ENCODE measurements around the gene CCDC80. TPM values are rescaled to one million over a fixed set of nuclear protein-coding genes. Genes with fewer than 3 reads are reported as not detected.

CCDC80 gene
- not detected for total RNA-seq
- polyA plus RNA-seq: under 1 TPM in 3 of 4 donors, not detected in 1; 0.05 to 0.10 (median 0.07) TPM

DNA sequence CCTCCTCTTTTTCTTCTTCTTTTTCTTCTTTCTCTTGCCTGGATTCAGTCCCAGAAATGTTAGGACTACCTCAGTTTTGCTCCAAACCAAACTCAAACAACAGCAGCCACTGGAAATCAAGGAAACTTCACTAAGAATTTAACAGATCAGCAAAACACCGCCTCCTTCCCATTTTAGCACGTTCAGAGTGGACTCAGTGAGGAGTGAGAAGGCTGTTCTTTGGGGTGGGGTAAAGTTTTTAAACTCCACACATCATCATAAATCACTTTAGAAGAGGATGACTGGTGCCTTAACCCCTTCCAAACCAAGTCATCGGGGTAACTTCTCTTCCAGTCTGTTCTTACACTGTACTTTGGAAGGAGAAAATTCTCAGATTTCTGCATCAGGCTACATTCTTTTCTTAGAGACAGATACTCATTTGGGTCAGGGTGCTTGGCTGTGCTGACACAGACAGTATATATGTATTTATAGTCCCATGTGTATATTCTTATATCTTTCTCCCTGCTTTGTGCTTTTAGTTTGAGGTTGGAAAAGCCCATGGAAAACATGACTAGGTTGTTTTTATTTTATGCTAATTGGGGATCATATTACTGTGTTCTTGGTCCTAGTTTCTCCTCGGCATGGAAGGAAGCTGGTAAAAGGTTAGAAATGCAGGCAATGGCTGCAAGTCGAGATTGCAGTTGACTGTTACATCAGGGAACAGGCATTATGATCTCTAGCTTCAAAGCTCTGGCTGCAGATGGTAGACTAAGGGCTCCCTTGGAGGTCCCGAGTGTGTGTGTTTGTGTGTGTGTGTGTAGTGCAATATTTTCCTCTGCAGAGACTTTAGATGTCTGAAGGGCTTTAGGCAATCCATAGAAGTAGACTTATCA, at the start of gene CCDC80:
Gene CCDC80, minus strand, starts transcription at position 214 of the 872 bp plus-strand sequence. CDS start 1,238 bp downstream, outside the sequence.
- DNase-seq: no peak
- H3K4me3 ChIP-seq (ENCODE audit: low read depth, low read length): no peak within 1 kb of the TSS
- peaks cover 5 to 22% (median 8%) of the 10 kb centered on the region in 4 donors for H3K4me1 Mint-ChIP-seq
- H3K27me3 Mint-ChIP-seq: peaks cover 8% of the 10 kb centered on the region
- peaks cover 8% of the 10 kb centered on the region for H3K4me1 ChIP-seq (ENCODE audit: control insufficient read depth, insufficient read depth, low read length, poor library complexity, severe bottlenecking)
- no peaks in the 10 kb centered on the region for H3K9me3 Mint-ChIP-seq
- H3K27ac Mint-ChIP-seq: no peak within 1 kb of the TSS
- H3K27me3 ChIP-seq (ENCODE audit: control insufficient read depth, insufficient read depth, low read length): peaks cover 8% of the 10 kb centered on the region
- no peaks in the 10 kb centered on the region for H3K36me3 Mint-ChIP-seq
- no peak for ATAC-seq (ENCODE audit: low read depth in 2 of 2)
- no peaks in the 10 kb centered on the region for H3K36me3 ChIP-seq (ENCODE audit: control insufficient read depth, insufficient read depth, low read length)
- no peak within 1 kb of the TSS for H3K27ac ChIP-seq (ENCODE audit: insufficient read depth, low read length, poor library complexity, severe bottlenecking)
- no peak within 1 kb of the TSS for H3K4me3 Mint-ChIP-seq
- no peaks in the 10 kb centered on the region for H3K9me3 ChIP-seq (ENCODE audit: control insufficient read depth in 2 of 2, low read length in 2 of 2)

DNA sequence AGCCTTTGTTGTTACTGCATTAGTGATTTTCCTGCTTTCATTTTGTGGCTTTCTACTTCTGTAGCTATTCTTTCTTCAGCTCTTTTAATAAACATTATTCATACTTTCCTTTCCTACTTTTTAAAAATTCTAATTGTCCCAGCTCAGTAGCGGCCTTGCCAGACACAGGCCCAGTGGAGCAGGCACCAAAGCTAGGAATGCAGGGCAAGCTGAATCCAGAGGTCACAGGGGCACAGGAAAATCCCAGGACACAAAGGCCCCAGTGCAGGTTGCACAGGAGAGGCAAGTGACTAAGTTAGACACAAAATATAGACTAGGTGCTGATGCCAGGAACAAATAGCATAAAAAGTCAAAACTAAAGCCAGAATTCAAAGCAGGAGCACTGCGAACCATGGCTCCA, 49.0 kb upstream of the CCDC80 start:
- peak overlapping the region in 1 of 3 donors; percentile 67 for H3K27ac Mint-ChIP-seq
- DNase-seq (no peak), ATAC-seq (ENCODE audit: low read depth in 2 of 2) (no peak)
- peaks cover 0 to 4% (median 0%) of the 10 kb centered on the region in 7 donors for H3K9me3 Mint-ChIP-seq
- H3K9me3 ChIP-seq (ENCODE audit: control insufficient read depth in 2 of 2, low read length in 2 of 2): no peaks in the 10 kb centered on the region
- peaks cover 5% of the 10 kb centered on the region for H3K27me3 Mint-ChIP-seq
- H3K36me3 ChIP-seq (ENCODE audit: control insufficient read depth, insufficient read depth, low read length): no peaks in the 10 kb centered on the region
- no peak overlapping the region for H3K4me3 Mint-ChIP-seq
- H3K4me1 ChIP-seq (ENCODE audit: control insufficient read depth, insufficient read depth, low read length, poor library complexity, severe bottlenecking): peaks cover 6% of the 10 kb centered on the region
- H3K36me3 Mint-ChIP-seq: no peaks in the 10 kb centered on the region
- peaks cover 5 to 11% (median 8%) of the 10 kb centered on the region in 4 donors for H3K4me1 Mint-ChIP-seq
- H3K4me3 ChIP-seq (ENCODE audit: low read depth, low read length): peak overlapping the region; percentile 7
- H3K27ac ChIP-seq (ENCODE audit: insufficient read depth, low read length, poor library complexity, severe bottlenecking): no peak overlapping the region
- H3K27me3 ChIP-seq (ENCODE audit: control insufficient read depth, insufficient read depth, low read length): peaks cover 3% of the 10 kb centered on the region

DNA sequence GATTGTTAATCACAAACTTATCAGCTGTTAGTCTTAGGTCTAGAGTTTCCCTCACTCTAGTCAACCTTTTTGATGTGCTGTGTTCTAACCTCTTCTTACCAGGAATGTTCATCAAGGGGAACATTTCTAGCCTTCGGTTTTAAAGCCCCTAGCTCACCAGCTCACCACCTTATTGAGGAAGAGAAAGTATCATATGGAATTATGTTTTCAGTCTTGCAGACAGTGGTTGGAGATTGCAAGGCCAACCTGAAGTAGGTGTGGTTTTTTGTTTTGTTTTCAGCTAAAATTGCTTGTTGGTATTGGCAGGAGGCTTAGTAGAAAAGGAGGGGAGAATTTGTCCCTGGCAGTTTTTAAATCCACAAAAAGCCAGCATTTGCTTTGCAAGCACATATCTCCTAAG, 48.4 kb upstream of the CCDC80 start:
- H3K4me3 ChIP-seq (ENCODE audit: low read depth, low read length): peak overlapping the region; percentile 7
- H3K36me3 ChIP-seq (ENCODE audit: control insufficient read depth, insufficient read depth, low read length): no peaks in the 10 kb centered on the region
- no peak for DNase-seq
- H3K27me3 ChIP-seq (ENCODE audit: control insufficient read depth, insufficient read depth, low read length): peaks cover 3% of the 10 kb centered on the region
- peaks cover 0 to 4% (median 0%) of the 10 kb centered on the region in 7 donors for H3K9me3 Mint-ChIP-seq
- no peak overlapping the region for H3K4me3 Mint-ChIP-seq
- H3K9me3 ChIP-seq (ENCODE audit: control insufficient read depth in 2 of 2, low read length in 2 of 2): no peaks in the 10 kb centered on the region
- H3K27ac Mint-ChIP-seq: peak overlapping the region in 2 of 3 donors; percentile 9 to 67
- H3K4me1 ChIP-seq (ENCODE audit: control insufficient read depth, insufficient read depth, low read length, poor library complexity, severe bottlenecking): peaks cover 6% of the 10 kb centered on the region
- peak in 1 of 2 donors; percentile 16 for ATAC-seq (ENCODE audit: low read depth in 2 of 2)
- H3K27me3 Mint-ChIP-seq: peaks cover 5% of the 10 kb centered on the region
- no peaks in the 10 kb centered on the region for H3K36me3 Mint-ChIP-seq
- H3K4me1 Mint-ChIP-seq: peaks cover 5 to 11% (median 8%) of the 10 kb centered on the region in 4 donors
- no peak overlapping the region for H3K27ac ChIP-seq (ENCODE audit: insufficient read depth, low read length, poor library complexity, severe bottlenecking)

DNA sequence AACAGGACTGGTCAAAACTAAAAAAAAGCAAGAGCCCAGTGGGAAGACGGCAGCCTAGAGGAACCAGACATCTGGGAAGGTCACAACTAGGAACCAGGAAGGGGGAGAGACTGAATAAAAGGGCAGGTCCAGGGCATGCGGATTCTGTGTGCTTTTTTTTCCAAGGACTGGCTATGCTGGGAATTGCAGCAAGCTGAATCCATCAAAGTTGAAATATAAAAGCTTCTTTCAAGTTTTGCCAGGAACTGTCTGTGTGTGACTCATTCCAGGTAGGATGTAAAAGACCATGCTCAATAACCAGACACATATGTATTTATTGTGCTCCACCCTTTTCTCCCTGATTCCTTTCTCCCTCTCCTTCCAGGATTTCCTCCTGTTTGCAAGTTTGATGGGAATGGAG, 47.9 kb upstream of the CCDC80 start:
- peaks cover 0 to 2% (median 0%) of the 10 kb centered on the region in 7 donors for H3K9me3 Mint-ChIP-seq
- H3K4me1 Mint-ChIP-seq: peaks cover 5 to 11% (median 8%) of the 10 kb centered on the region in 4 donors
- Histone ChIP-seq H3K36me3 (ENCODE audit: control insufficient read depth, insufficient read depth, low read length) (no peaks in the 10 kb centered on the region), H3K4me3 (ENCODE audit: low read depth, low read length) (no peak overlapping the region), H3K27ac (ENCODE audit: insufficient read depth, low read length, poor library complexity, severe bottlenecking) (no peak overlapping the region), H3K27me3 (ENCODE audit: control insufficient read depth, insufficient read depth, low read length) (peaks cover 3% of the 10 kb centered on the region), H3K9me3 (ENCODE audit: control insufficient read depth in 2 of 2, low read length in 2 of 2) (no peaks in the 10 kb centered on the region), H3K4me1 (ENCODE audit: control insufficient read depth, insufficient read depth, low read length, poor library complexity, severe bottlenecking) (peaks cover 6% of the 10 kb centered on the region)
- peaks cover 5% of the 10 kb centered on the region for H3K27me3 Mint-ChIP-seq
- H3K36me3 Mint-ChIP-seq: no peaks in the 10 kb centered on the region
- ATAC-seq (ENCODE audit: low read depth in 2 of 2) (no peak), DNase-seq (no peak)
- no peak overlapping the region for H3K4me3 Mint-ChIP-seq
- H3K27ac Mint-ChIP-seq: peak overlapping the region in 1 of 3 donors; percentile 67

DNA sequence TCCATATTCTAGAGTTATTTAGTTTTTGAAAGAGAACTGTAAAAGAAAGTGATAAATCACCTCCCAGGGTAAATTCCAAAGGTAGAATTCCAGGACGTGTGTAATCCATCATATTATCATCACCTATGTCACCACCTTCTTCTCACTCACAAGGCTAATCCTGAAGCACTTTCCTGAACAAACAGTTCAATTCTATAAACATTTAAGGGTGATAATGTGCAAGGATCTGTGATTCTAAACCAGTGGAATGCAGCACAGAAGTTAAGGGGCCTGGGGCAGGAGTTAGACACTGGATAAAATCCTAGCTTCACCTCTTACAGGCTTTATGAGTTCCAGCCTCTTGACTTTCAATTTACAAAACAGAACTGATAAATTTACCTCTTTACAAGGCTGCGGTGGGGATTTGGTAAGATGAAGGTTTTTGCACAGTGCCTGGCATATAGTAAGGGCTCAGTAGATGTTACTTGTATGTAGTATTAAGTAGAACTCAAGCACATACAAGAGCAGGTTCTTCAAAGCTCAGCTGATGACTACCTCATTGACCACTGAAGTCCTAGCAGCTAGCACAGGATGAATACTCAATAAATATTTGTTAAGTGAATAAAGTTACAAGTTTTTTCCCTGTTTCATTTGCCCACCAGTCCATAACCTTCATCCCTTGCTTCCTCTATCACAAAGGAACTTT, 47.3 kb upstream of the CCDC80 start:
- peaks cover 3% of the 10 kb centered on the region for H3K27me3 ChIP-seq (ENCODE audit: control insufficient read depth, insufficient read depth, low read length)
- no peak overlapping the region for H3K27ac Mint-ChIP-seq
- no peak for ATAC-seq (ENCODE audit: low read depth in 2 of 2)

DNA sequence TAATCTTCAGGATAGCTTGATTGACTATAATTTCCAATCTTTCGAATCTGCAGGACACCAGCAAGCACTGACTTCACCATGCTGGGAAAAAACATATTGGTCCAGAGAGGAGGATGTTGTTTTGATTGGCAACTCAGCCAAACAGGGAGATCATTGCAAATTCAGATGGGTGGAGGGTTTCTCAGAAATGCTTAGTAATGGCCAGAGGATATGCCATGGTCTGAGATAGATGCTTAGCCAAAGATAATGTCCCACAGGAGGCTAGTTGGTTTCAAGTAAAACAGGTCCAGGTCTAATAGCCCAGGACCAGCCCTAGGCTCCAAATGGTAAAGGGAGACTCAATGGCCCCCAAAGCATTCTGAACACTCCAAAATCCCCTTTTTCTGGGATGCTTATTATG, 46.7 kb upstream of the CCDC80 start:
- H3K4me3 ChIP-seq (ENCODE audit: low read depth, low read length): no peak overlapping the region
- no peak overlapping the region for H3K27ac ChIP-seq (ENCODE audit: insufficient read depth, low read length, poor library complexity, severe bottlenecking)
- Mint-ChIP-seq H3K4me3 (no peak overlapping the region), H3K9me3 (peaks cover 0 to 2% (median 0%) of the 10 kb centered on the region in 7 donors), H3K27ac (no peak overlapping the region), H3K36me3 (no peaks in the 10 kb centered on the region), H3K27me3 (peaks cover 5% of the 10 kb centered on the region), H3K4me1 (peaks cover 5 to 11% (median 8%) of the 10 kb centered on the region in 4 donors)
- DNase-seq: no peak
- no peaks in the 10 kb centered on the region for H3K36me3 ChIP-seq (ENCODE audit: control insufficient read depth, insufficient read depth, low read length)
- no peak for ATAC-seq (ENCODE audit: low read depth in 2 of 2)
- H3K27me3 ChIP-seq (ENCODE audit: control insufficient read depth, insufficient read depth, low read length): peaks cover 3% of the 10 kb centered on the region
- peaks cover 6% of the 10 kb centered on the region for H3K4me1 ChIP-seq (ENCODE audit: control insufficient read depth, insufficient read depth, low read length, poor library complexity, severe bottlenecking)
- H3K9me3 ChIP-seq (ENCODE audit: control insufficient read depth in 2 of 2, low read length in 2 of 2): no peaks in the 10 kb centered on the region

More for the DNA sequence above, 47.3 kb upstream of the CCDC80 start:
- DNase-seq: no peak
- Mint-ChIP-seq H3K9me3 (peaks cover 0 to 2% (median 0%) of the 10 kb centered on the region in 7 donors), H3K4me1 (peaks cover 5 to 11% (median 8%) of the 10 kb centered on the region in 4 donors), H3K4me3 (no peak overlapping the region), H3K36me3 (no peaks in the 10 kb centered on the region), H3K27me3 (peaks cover 5% of the 10 kb centered on the region)
- H3K9me3 ChIP-seq (ENCODE audit: control insufficient read depth in 2 of 2, low read length in 2 of 2): no peaks in the 10 kb centered on the region
- H3K4me1 ChIP-seq (ENCODE audit: control insufficient read depth, insufficient read depth, low read length, poor library complexity, severe bottlenecking): peaks cover 6% of the 10 kb centered on the region
- H3K36me3 ChIP-seq (ENCODE audit: control insufficient read depth, insufficient read depth, low read length): no peaks in the 10 kb centered on the region
- H3K27ac ChIP-seq (ENCODE audit: insufficient read depth, low read length, poor library complexity, severe bottlenecking): no peak overlapping the region
- H3K4me3 ChIP-seq (ENCODE audit: low read depth, low read length): no peak overlapping the region

GRCh38 chr3:112687211-112687610, 46.3 kb upstream of the CCDC80 start:
- Mint-ChIP-seq H3K4me1 (peaks cover 5 to 11% (median 8%) of the 10 kb centered on the region in 4 donors), H3K9me3 (peaks cover 0 to 2% (median 0%) of the 10 kb centered on the region in 7 donors), H3K27ac (no peak overlapping the region), H3K36me3 (no peaks in the 10 kb centered on the region), H3K4me3 (no peak overlapping the region), H3K27me3 (peaks cover 5% of the 10 kb centered on the region)
- Histone ChIP-seq H3K9me3 (ENCODE audit: control insufficient read depth in 2 of 2, low read length in 2 of 2) (no peaks in the 10 kb centered on the region), H3K27ac (ENCODE audit: insufficient read depth, low read length, poor library complexity, severe bottlenecking) (no peak overlapping the region), H3K4me3 (ENCODE audit: low read depth, low read length) (no peak overlapping the region), H3K36me3 (ENCODE audit: control insufficient read depth, insufficient read depth, low read length) (no peaks in the 10 kb centered on the region), H3K27me3 (ENCODE audit: control insufficient read depth, insufficient read depth, low read length) (peaks cover 3% of the 10 kb centered on the region), H3K4me1 (ENCODE audit: control insufficient read depth, insufficient read depth, low read length, poor library complexity, severe bottlenecking) (peaks cover 6% of the 10 kb centered on the region)
- DNase-seq (no peak), ATAC-seq (ENCODE audit: low read depth in 2 of 2) (no peak)

Measured in CD4-positive, CD25-positive, alpha-beta regulatory T cell (primary cell).